Measurements from ENCODE around the gene HIVEP3.

GRCh38 chr1:41874903-41875411 lies 43.8 kb downstream of the HIVEP3 start:
- TF ChIP-seq CTCF (IDR thresholded peaks at IDR 0.05; ENCODE audit: poor library complexity) (no peak), EZH2 (IDR thresholded peaks at IDR 0.05; ENCODE audit: borderline replicate concordance) (no peak)
